HepG2 (cell line): ENCODE results near the gene FGF14. TPM values are rescaled to one million over a fixed set of nuclear protein-coding genes. Genes with fewer than 3 reads are reported as not detected.

Experiments
- ATAC-seq: fragments of 200-7000 bp; cut with Tn5 transposase; 3 replicates; pipeline ENCODE4 v1.9.1; 2020; ENCODE audit warnings: mild to moderate bottlenecking, moderate library complexity
- BruUV-seq: library from RNA; stranded (reverse); fragments of 400-500 nt; replicated peaks from 2 replicates; lab custom pipeline; 2021; lab: Mats Ljungman, UMichigan
- CTCF ChIA-PET: fragments of 300-600 bp; formaldehyde crosslinking; extraction: SDS; loops from one replicate; lab custom pipeline; 2021; ENCODE audit warnings: low total read pairs, inconsistent platforms, low intra/inter-chr PET ratio; lab: Yijun Ruan, JAX
- POLR2A ChIA-PET: fragments of 350-600 bp; sonication (Branson Sonifier 250); formaldehyde crosslinking; loops from one replicate; lab custom pipeline; 2020; ENCODE audit warnings: antibody characterized with exemption, inconsistent platforms; lab: Yijun Ruan, JAX
- DNase-seq: peaks from one replicate; pipeline ENCODE4 v3.0.0-alpha.2; 2015; ENCODE audit warnings: low spot score
- FAIRE-seq: peaks from 3 replicates; lab custom pipeline; 2011; peaks lifted over from hg19 to GRCh38; lab: Jason Lieb, UNC
- H2AFZ ChIP-seq: one replicate; pipeline ENCODE4 v1.6.1; 2011; ENCODE audit warnings: low read length, inconsistent platforms
- H3K27ac ChIP-seq: fragments of 300-600 bp; 3 replicates; pipeline ENCODE4 v1.8.0; 2011; ENCODE audit warnings: mixed run types, mild to moderate bottlenecking, mixed read lengths, low read length, inconsistent platforms; ENCODE audit not compliant: insufficient read depth; ENCODE audit errors: extremely low read length
- H3K27me3 ChIP-seq, 2 experiments: fragments of 200-600 bp in 1 of 2; 2 replicates in 1 of 2; 3 replicates in 1 of 2; pipeline versions ENCODE4 v1.6.0 to v1.8.0; 2011; ENCODE audit warnings: low read length in 2 of 2, mild to moderate bottlenecking in 2 of 2, moderate library complexity in 2 of 2, inconsistent platforms in 1 of 2; ENCODE audit not compliant: insufficient read depth in 2 of 2, control insufficient read depth in 1 of 2
- H3K36me3 ChIP-seq, 2 experiments: fragments of 200-600 bp in 1 of 2; replicated peaks in 1 of 2; 2 replicates in 1 of 2; 3 replicates in 1 of 2; pipeline versions ENCODE4 v1.5.1 to v1.8.0; 2011; ENCODE audit warnings: low read length in 2 of 2, inconsistent platforms in 1 of 2; ENCODE audit not compliant: insufficient read depth in 2 of 2, control insufficient read depth in 1 of 2
- H3K4me1 ChIP-seq: 2 replicates; pipeline ENCODE4 v1.5.1; 2012; ENCODE audit warnings: low read length, inconsistent platforms; ENCODE audit not compliant: insufficient read depth
- H3K4me2 ChIP-seq: 2 replicates; pipeline ENCODE4 v1.6.0; 2011; ENCODE audit warnings: low read depth, low read length, inconsistent platforms
- H3K4me3 ChIP-seq, 3 experiments: fragments of 200-600 bp in 1 of 3; sonication (generic), shearing (Covaris generic) in 1 of 3; replicated peaks in 1 of 3; 2 replicates each; pipeline ENCODE4 v1.5.1; 2011 to 2016; ENCODE audit warnings: low read length in 3 of 3, inconsistent platforms in 2 of 3, low read depth in 2 of 3, mild to moderate bottlenecking in 2 of 3, control low read depth in 1 of 3, mixed read lengths in 1 of 3; ENCODE audit not compliant: insufficient read depth in 1 of 3
- H3K79me2 ChIP-seq: one replicate; pipeline ENCODE4 v1.6.1; 2011; ENCODE audit warnings: low read length, inconsistent platforms; ENCODE audit not compliant: insufficient read depth
- H3K9ac ChIP-seq: 2 replicates; pipeline ENCODE4 v1.6.0; 2011; ENCODE audit warnings: mild to moderate bottlenecking, low read depth, low read length, inconsistent platforms; ENCODE audit not compliant: insufficient read depth
- H3K9me3 ChIP-seq: 2 replicates; pipeline ENCODE4 v1.5.1; 2012; ENCODE audit warnings: mild to moderate bottlenecking, low read length
- H4K20me1 ChIP-seq: 2 replicates; pipeline ENCODE4 v1.6.0; 2011; ENCODE audit warnings: inconsistent platforms, mild to moderate bottlenecking, low read length, moderate library complexity; ENCODE audit not compliant: insufficient read depth
- AGO2 ChIP-seq: fragments of 200-400 bp; formaldehyde crosslinking; optimal IDR thresholded peaks from 2 replicates; pipeline ENCODE3; 2017; ENCODE audit warnings: mild to moderate bottlenecking, low read depth, low read length, moderate library complexity
- GLI4 ChIP-seq: sonication (generic); formaldehyde crosslinking; IDR thresholded peaks from 2 replicates; pipeline ENCODE4 v1.5.1; 2020; ENCODE audit warnings: missing genetic modification reagents, mild to moderate bottlenecking, moderate library complexity, borderline replicate concordance
- HOXA9 ChIP-seq: sonication (generic); formaldehyde crosslinking; IDR thresholded peaks from 2 replicates; pipeline ENCODE4 v1.8.1; 2022; ENCODE audit warnings: missing genetic modification reagents, mild to moderate bottlenecking, moderate library complexity, borderline replicate concordance
- NFE2 ChIP-seq: sonication (generic); formaldehyde crosslinking; IDR thresholded peaks from 2 replicates; pipeline ENCODE4 v1.4.0; 2020; ENCODE audit warnings: missing genetic modification reagents
- NFIC ChIP-seq: IDR thresholded peaks from 2 replicates; pipeline ENCODE4 v1.6.1; 2012; ENCODE audit warnings: mild to moderate bottlenecking, low read length, inconsistent platforms
- SNAPC2 ChIP-seq: sonication (generic); formaldehyde crosslinking; IDR thresholded peaks from 2 replicates; pipeline ENCODE4 v1.8.1; 2022; ENCODE audit warnings: mild to moderate bottlenecking, missing genetic modification reagents
- ZNF629 ChIP-seq: sonication (generic); formaldehyde crosslinking; conservative IDR thresholded peaks from 2 replicates; pipeline ENCODE4 v1.5.0; 2020; ENCODE audit warnings: missing genetic modification reagents
- WGBS: methylation state at CpG from one replicate; pipeline ENCODE4 v1.1.6; 2017; ENCODE audit warnings: low lambda C conversion rate; 5-methylcytosine and 5-hydroxymethylcytosine counted together
- in situ Hi-C: cut with HindIII; loops from 2 replicates; pipeline ENCODE4 v1.10.0; 2017; ENCODE audit warnings: low pct_unique_long_range_greater_than_20kb; ENCODE audit not compliant: extremely low pct_ligation_motif_present
- intact Hi-C: fragments of 100-400 bp; cut with micrococcal nuclease; formaldehyde crosslinking; loops from one replicate; pipeline ENCODE4 v1.10.0; 2022; ENCODE audit not compliant: unreplicated experiment
- polyA plus RNA-seq, 8 experiments: library from polyadenylated mRNA; depleted of rRNA in 3 of 8; stranded (reverse) in 7 of 8; unstranded in 1 of 8; fragments of >200 nt; fragmentation: Illumina TruSeq in 4 of 8; extraction: Trizol in 4 of 8; gene quantifications; 2 replicates each; pipeline versions ENCODE4 v1.2.1 to v1.2.3, GENCODE V29; 2011 to 2016; ENCODE audit warnings: low read depth in 4 of 8, missing spikeins in 1 of 8, mixed read lengths in 1 of 8; ENCODE audit not compliant: insufficient read depth in 1 of 8
- total RNA-seq, 5 experiments: library from RNA; depleted of rRNA; stranded (reverse); fragments of >200 nt; fragmentation: Illumina TruSeq; extraction: Trizol; gene quantifications; 2 replicates each; pipeline ENCODE4 v1.2.3, GENCODE V29; 2016; ENCODE audit warnings: low read depth in 1 of 5
- TF ChIP-seq, protein P1 (sequence below): sonication (generic); formaldehyde crosslinking; IDR thresholded peaks from 2 replicates; pipeline ENCODE4 v1.5.1; 2020; ENCODE audit warnings: mild to moderate bottlenecking, missing genetic modification reagents, moderate library complexity
- TF ChIP-seq, protein P2 (sequence below): sonication (generic); formaldehyde crosslinking; IDR thresholded peaks from 2 replicates; pipeline ENCODE4 v1.4.0; 2020; ENCODE audit warnings: mild to moderate bottlenecking, missing genetic modification reagents

FGF14 gene
- total and polyA plus RNA-seq, 2 of the 13 experiments (the other 11 are each of a cell fraction or from before 2014, with no cell fraction given), result not detected

DNA sequence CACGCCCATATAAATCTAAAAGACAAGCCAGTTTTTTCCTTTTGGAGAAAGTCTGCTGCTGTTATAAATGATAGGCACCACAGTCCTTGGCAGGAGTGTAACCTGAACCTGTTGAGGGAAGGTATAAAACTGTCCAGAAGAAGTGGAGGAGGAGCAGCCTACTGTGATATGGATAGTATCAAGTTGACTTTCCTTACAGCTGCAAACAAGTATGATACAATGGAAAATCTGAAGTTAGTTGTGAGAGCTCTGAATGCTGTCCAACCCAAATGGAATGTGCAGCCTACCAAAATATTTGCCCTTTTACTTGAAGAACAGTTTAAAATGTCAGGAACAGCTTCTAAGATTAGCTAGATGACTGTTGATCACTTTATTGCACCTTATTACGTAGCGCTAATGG, 399.6 kb downstream of the FGF14 start:
- Histone ChIP-seq H3K4me1 (no peaks in the 10 kb centered on the region), H3K27me3 (no peaks in the 10 kb centered on the region), H3K36me3 (no peaks in the 10 kb centered on the region), H2AFZ (no peak overlapping the region), H3K79me2 (no peaks in the 10 kb centered on the region), H3K9me3 (no peaks in the 10 kb centered on the region), H3K9ac (no peak overlapping the region), H3K27ac (no peak overlapping the region), H3K4me3 (no peak overlapping the region), H3K4me2 (no peak overlapping the region), H4K20me1 (no peaks in the 10 kb centered on the region)
- DNase-seq, result no peak
- no peak for TF ChIP-seq AGO2
- TF ChIP-seq GLI4 (CRISPR knock-in tag), result no peak
- TF ChIP-seq, protein P1, sequence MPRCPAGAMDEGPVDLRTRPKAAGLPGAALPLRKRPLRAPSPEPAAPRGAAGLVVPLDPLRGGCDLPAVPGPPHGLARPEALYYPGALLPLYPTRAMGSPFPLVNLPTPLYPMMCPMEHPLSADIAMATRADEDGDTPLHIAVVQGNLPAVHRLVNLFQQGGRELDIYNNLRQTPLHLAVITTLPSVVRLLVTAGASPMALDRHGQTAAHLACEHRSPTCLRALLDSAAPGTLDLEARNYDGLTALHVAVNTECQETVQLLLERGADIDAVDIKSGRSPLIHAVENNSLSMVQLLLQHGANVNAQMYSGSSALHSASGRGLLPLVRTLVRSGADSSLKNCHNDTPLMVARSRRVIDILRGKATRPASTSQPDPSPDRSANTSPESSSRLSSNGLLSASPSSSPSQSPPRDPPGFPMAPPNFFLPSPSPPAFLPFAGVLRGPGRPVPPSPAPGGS (CRISPR knock-in tag), result no peak
- TF ChIP-seq HOXA9 (CRISPR knock-in tag), result no peak
- no peak for TF ChIP-seq NFE2 (CRISPR knock-in tag)
- TF ChIP-seq, protein P2, sequence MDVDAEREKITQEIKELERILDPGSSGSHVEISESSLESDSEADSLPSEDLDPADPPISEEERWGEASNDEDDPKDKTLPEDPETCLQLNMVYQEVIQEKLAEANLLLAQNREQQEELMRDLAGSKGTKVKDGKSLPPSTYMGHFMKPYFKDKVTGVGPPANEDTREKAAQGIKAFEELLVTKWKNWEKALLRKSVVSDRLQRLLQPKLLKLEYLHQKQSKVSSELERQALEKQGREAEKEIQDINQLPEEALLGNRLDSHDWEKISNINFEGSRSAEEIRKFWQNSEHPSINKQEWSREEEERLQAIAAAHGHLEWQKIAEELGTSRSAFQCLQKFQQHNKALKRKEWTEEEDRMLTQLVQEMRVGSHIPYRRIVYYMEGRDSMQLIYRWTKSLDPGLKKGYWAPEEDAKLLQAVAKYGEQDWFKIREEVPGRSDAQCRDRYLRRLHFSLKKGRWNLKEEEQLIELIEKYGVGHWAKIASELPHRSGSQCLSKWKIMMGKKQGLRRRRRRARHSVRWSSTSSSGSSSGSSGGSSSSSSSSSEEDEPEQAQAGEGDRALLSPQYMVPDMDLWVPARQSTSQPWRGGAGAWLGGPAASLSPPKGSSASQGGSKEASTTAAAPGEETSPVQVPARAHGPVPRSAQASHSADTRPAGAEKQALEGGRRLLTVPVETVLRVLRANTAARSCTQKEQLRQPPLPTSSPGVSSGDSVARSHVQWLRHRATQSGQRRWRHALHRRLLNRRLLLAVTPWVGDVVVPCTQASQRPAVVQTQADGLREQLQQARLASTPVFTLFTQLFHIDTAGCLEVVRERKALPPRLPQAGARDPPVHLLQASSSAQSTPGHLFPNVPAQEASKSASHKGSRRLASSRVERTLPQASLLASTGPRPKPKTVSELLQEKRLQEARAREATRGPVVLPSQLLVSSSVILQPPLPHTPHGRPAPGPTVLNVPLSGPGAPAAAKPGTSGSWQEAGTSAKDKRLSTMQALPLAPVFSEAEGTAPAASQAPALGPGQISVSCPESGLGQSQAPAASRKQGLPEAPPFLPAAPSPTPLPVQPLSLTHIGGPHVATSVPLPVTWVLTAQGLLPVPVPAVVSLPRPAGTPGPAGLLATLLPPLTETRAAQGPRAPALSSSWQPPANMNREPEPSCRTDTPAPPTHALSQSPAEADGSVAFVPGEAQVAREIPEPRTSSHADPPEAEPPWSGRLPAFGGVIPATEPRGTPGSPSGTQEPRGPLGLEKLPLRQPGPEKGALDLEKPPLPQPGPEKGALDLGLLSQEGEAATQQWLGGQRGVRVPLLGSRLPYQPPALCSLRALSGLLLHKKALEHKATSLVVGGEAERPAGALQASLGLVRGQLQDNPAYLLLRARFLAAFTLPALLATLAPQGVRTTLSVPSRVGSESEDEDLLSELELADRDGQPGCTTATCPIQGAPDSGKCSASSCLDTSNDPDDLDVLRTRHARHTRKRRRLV (CRISPR knock-in tag), result no peak
- TF ChIP-seq ZNF629 (CRISPR knock-in tag), result no peak
- no peak for TF ChIP-seq SNAPC2
- no peak for TF ChIP-seq NFIC
- FAIRE-seq, result no peak
- 4% methylated on average over 3 of the region's 3 CpGs for WGBS
- POLR2A ChIA-PET, result no interaction called here
- CTCF ChIA-PET, result no interaction called here
- no TSS peak for BruUV-seq
- in situ Hi-C loops, result no loop called here
- intact Hi-C loops, result no loop called here
- ATAC-seq, result no peak
